Fibroblast of the aortic adventitia (primary cell): ENCODE data around the gene LDLR. TPM values are rescaled to one million over a fixed set of nuclear protein-coding genes. Genes with fewer than 3 reads are reported as not detected.

Experiments used
- DNase-seq: peaks from one replicate; pipeline ENCODE4 v3.0.0-alpha.2; 2010; ENCODE audit warnings: low read depth
- H3K4me3 ChIP-seq: 2 replicates; pipeline ENCODE4 v1.5.1; 2011; ENCODE audit warnings: low read depth, mild to moderate bottlenecking, control low read depth, low read length, moderate library complexity
- CTCF ChIP-seq: IDR thresholded peaks from 2 replicates; pipeline ENCODE4 v1.5.1; 2011; ENCODE audit warnings: mild to moderate bottlenecking, low read length, control low read depth, inconsistent platforms; ENCODE audit not compliant: insufficient read depth
- total RNA-seq: library from RNA; depleted of rRNA; stranded (reverse); fragments of >200 nt; gene quantifications from 2 replicates; pipeline ENCODE4 v1.2.3, GENCODE V29; 2012; ENCODE audit warnings: low replicate concordance

LDLR gene
- total RNA-seq, 1 donor = 116 TPM

- peak; percentile 100 for DNase-seq
Measured at GRCh38 chr19:11164879-11165406, 75.7 kb downstream of the LDLR start.

GRCh38 chr19:11165486-11166030 is 76.3 kb downstream of the LDLR start:
- DNase-seq = peak; percentile 55
- H3K4me3 ChIP-seq = peak overlapping the region; percentile 46
- no peak for TF ChIP-seq CTCF

More at GRCh38 chr19:11164879-11165406, 75.7 kb downstream of the LDLR start:
- TF ChIP-seq CTCF = no peak
- H3K4me3 ChIP-seq = peak overlapping the region; percentile 54

GRCh38 chr19:11166281-11167142 is 77.2 kb downstream of the LDLR start:
- DNase-seq = peak; percentile 74
- no peak for TF ChIP-seq CTCF
- no peak overlapping the region for H3K4me3 ChIP-seq

GRCh38 chr19:11168568-11168967 is 79.3 kb downstream of the LDLR start:
- no peak for TF ChIP-seq CTCF
- DNase-seq = peak; percentile 93
- H3K4me3 ChIP-seq = no peak overlapping the region

- H3K4me3 ChIP-seq = no peak overlapping the region
- no peak for DNase-seq
- no peak for TF ChIP-seq CTCF
Measured at GRCh38 chr19:11169896-11170678, 80.8 kb downstream of the LDLR start.

GRCh38 chr19:11171144-11171543 is 81.9 kb downstream of the LDLR start:
- H3K4me3 ChIP-seq = no peak overlapping the region
- no peak for TF ChIP-seq CTCF
- no peak for DNase-seq
